ENCODE data around the gene MPST.

The MPST gene

GRCh38 chr22:37009490-37009889 lies 10.1 kb upstream of the MPST start:
- Histone ChIP-seq H3K9me3 (ENCODE audit: insufficient read depth, low read length) (no peaks in the 10 kb centered on the region), H3K27me3 (ENCODE audit: low read length) (0 out of 2 replicates have a peak, but pooled peaks cover 3% of the 10 kb centered on the region), H3K27ac (ENCODE audit: low read depth, low read length) (no peak overlapping the region), H3K36me3 (ENCODE audit: low read length) (no peaks in the 10 kb centered on the region), H3K9ac (ENCODE audit: low read length) (no peak overlapping the region), H3K79me2 (ENCODE audit: insufficient read depth, low read length) (no peaks in the 10 kb centered on the region), H3K9me2 (replicated peaks; ENCODE audit: insufficient read depth, low read length) (no peaks in the 10 kb centered on the region), H3K4me3 (ENCODE audit: insufficient read depth, low read length, poor library complexity, severe bottlenecking) (no peak overlapping the region), H3K4me2 (ENCODE audit: low read depth, low read length, poor library complexity, severe bottlenecking) (no peak overlapping the region), H3F3A (ENCODE audit: insufficient read depth) (no peaks in the 10 kb centered on the region), H4K20me1 (ENCODE audit: low read depth, low read length) (no peaks in the 10 kb centered on the region), H2AFZ (ENCODE audit: low read depth, low read length, severe bottlenecking) (no peak overlapping the region)
- TF ChIP-seq EZH2phosphoT487 (conservative IDR thresholded peaks at IDR 0.05; ENCODE audit: low read length) (no peak), CTCF (IDR thresholded peaks at IDR 0.05; ENCODE audit: insufficient read depth, low read length, poor library complexity, severe bottlenecking) (no peak)

GRCh38 chr22:37010174-37010573 lies 9.4 kb upstream of the MPST start:
- Histone ChIP-seq H4K20me1 (ENCODE audit: low read depth, low read length) (no peaks in the 10 kb centered on the region), H3K27me3 (ENCODE audit: low read length) (0 out of 2 replicates have a peak, but pooled peaks cover under 1% of the 10 kb centered on the region), H3K27ac (ENCODE audit: low read depth, low read length) (no peak overlapping the region), H3K9ac (ENCODE audit: low read length) (no peak overlapping the region), H3K4me3 (ENCODE audit: insufficient read depth, low read length, poor library complexity, severe bottlenecking) (no peak overlapping the region), H2AFZ (ENCODE audit: low read depth, low read length, severe bottlenecking) (no peak overlapping the region), H3K9me2 (replicated peaks; ENCODE audit: insufficient read depth, low read length) (no peaks in the 10 kb centered on the region), H3K79me2 (ENCODE audit: insufficient read depth, low read length) (no peaks in the 10 kb centered on the region), H3K4me2 (ENCODE audit: low read depth, low read length, poor library complexity, severe bottlenecking) (no peak overlapping the region), H3K9me3 (ENCODE audit: insufficient read depth, low read length) (no peaks in the 10 kb centered on the region), H3F3A (ENCODE audit: insufficient read depth) (no peaks in the 10 kb centered on the region), H3K36me3 (ENCODE audit: low read length) (no peaks in the 10 kb centered on the region)
- TF ChIP-seq EZH2phosphoT487 (conservative IDR thresholded peaks at IDR 0.05; ENCODE audit: low read length) (no peak), CTCF (IDR thresholded peaks at IDR 0.05; ENCODE audit: insufficient read depth, low read length, poor library complexity, severe bottlenecking) (no peak)

- H3F3A ChIP-seq (ENCODE audit: insufficient read depth) = no peaks in the 10 kb centered on the region
- H3K9ac ChIP-seq (ENCODE audit: low read length) = no peak overlapping the region
- H4K20me1 ChIP-seq (ENCODE audit: low read depth, low read length) = no peaks in the 10 kb centered on the region
- H3K9me2 ChIP-seq (replicated peaks; ENCODE audit: insufficient read depth, low read length) = no peaks in the 10 kb centered on the region
- H3K36me3 ChIP-seq (ENCODE audit: low read length) = no peaks in the 10 kb centered on the region
- H3K27me3 ChIP-seq (ENCODE audit: low read length) = no peaks in the 10 kb centered on the region
- TF ChIP-seq EZH2phosphoT487 (conservative IDR thresholded peaks at IDR 0.05; ENCODE audit: low read length) = no peak
- no peak for TF ChIP-seq CTCF (IDR thresholded peaks at IDR 0.05; ENCODE audit: insufficient read depth, low read length, poor library complexity, severe bottlenecking)
- no peak overlapping the region for H3K27ac ChIP-seq (ENCODE audit: low read depth, low read length)
- no peak overlapping the region for H3K4me3 ChIP-seq (ENCODE audit: insufficient read depth, low read length, poor library complexity, severe bottlenecking)
- no peaks in the 10 kb centered on the region for H3K9me3 ChIP-seq (ENCODE audit: insufficient read depth, low read length)
- no peak overlapping the region for H3K4me2 ChIP-seq (ENCODE audit: low read depth, low read length, poor library complexity, severe bottlenecking)
- H3K79me2 ChIP-seq (ENCODE audit: insufficient read depth, low read length) = no peaks in the 10 kb centered on the region
- no peak overlapping the region for H2AFZ ChIP-seq (ENCODE audit: low read depth, low read length, severe bottlenecking)
These were observed 8.6 kb upstream of the MPST start for GRCh38 chr22:37010976-37011375.

Data from SU-DHL-6 (cell line).